WTC11 (cell line): Measurements from ENCODE around the gene RSRC1. TPM values are rescaled to one million over a fixed set of nuclear protein-coding genes. Genes with fewer than 3 reads are reported as not detected.
"Not testable (repeated sequence)": the region's sequence is repeated elsewhere in the genome, so short reads cannot be mapped to it uniquely, and the experiment has no call there.

Source experiments
- ATAC-seq: fragments of 200-7000 bp; cut with Tn5 transposase; 2 replicates; pipeline ENCODE4 v1.10.0; 2021; ENCODE audit warnings: mild to moderate bottlenecking, moderate library complexity
- CTCF ChIA-PET: fragments of 300-600 bp; sonication (Branson Sonifier 250); formaldehyde crosslinking; loops from one replicate; lab custom pipeline; 2021; ENCODE audit warnings: antibody characterized with exemption; lab: Charles Lee
- POLR2A ChIA-PET: fragments of 350-600 bp; sonication (Branson Sonifier 250); formaldehyde crosslinking; loops from one replicate; lab custom pipeline; 2021; ENCODE audit warnings: antibody characterized with exemption; lab: Charles Lee
- DNase-seq: peaks from one replicate; pipeline ENCODE4 v3.0.0; 2021; ENCODE audit warnings: low spot score
- H3K27ac Mint-ChIP-seq: 2 replicates; pipeline ENCODE4 v1.8.0; 2021; ENCODE audit warnings: mixed read lengths
- H3K27me3 Mint-ChIP-seq: 2 replicates; pipeline ENCODE4 v1.8.0; 2021; ENCODE audit warnings: low read depth, mild to moderate bottlenecking, moderate library complexity, mixed read lengths
- H3K36me3 Mint-ChIP-seq: 2 replicates; pipeline ENCODE4 v1.8.0; 2021; ENCODE audit warnings: mixed read lengths
- H3K4me1 Mint-ChIP-seq: 2 replicates; pipeline ENCODE4 v1.8.0; 2022; ENCODE audit warnings: mixed read lengths
- H3K4me3 Mint-ChIP-seq: 2 replicates; pipeline ENCODE4 v1.8.0; 2021; ENCODE audit warnings: mild to moderate bottlenecking, moderate library complexity, mixed read lengths
- H3K9me3 Mint-ChIP-seq: 2 replicates; pipeline ENCODE4 v1.8.0; 2021; ENCODE audit warnings: mixed read lengths
- ARID4B ChIP-seq: sonication (generic); formaldehyde crosslinking; IDR thresholded peaks from 2 replicates; pipeline ENCODE4 v1.8.0; 2023; ENCODE audit warnings: missing genetic modification reagents, mild to moderate bottlenecking, borderline replicate concordance
- CBFB ChIP-seq: sonication (generic); formaldehyde crosslinking; IDR thresholded peaks from 2 replicates; pipeline ENCODE4 v1.8.1; 2022; ENCODE audit warnings: mild to moderate bottlenecking, low read depth, missing genetic modification reagents
- CREM ChIP-seq: sonication (generic); formaldehyde crosslinking; IDR thresholded peaks from 2 replicates; pipeline ENCODE4 v1.8.1; 2022; ENCODE audit warnings: mild to moderate bottlenecking, missing genetic modification reagents, moderate library complexity
- E2F4 ChIP-seq: sonication (generic); formaldehyde crosslinking; IDR thresholded peaks from 2 replicates; pipeline ENCODE4 v1.8.1; 2022; ENCODE audit warnings: low read depth, mild to moderate bottlenecking, moderate library complexity, missing genetic modification reagents, borderline replicate concordance
- ETV6 ChIP-seq: sonication (generic); formaldehyde crosslinking; IDR thresholded peaks from 2 replicates; pipeline ENCODE4 v1.8.1; 2022; ENCODE audit warnings: mild to moderate bottlenecking, missing genetic modification reagents
- FOXP1 ChIP-seq: sonication (generic); formaldehyde crosslinking; IDR thresholded peaks from 2 replicates; pipeline ENCODE4 v1.8.0; 2022; ENCODE audit warnings: missing genetic modification reagents, mild to moderate bottlenecking, moderate library complexity, borderline replicate concordance
- FOXP4 ChIP-seq: sonication (generic); formaldehyde crosslinking; IDR thresholded peaks from 2 replicates; pipeline ENCODE4 v1.8.0; 2022; ENCODE audit warnings: mild to moderate bottlenecking, missing genetic modification reagents
- GABPB1 ChIP-seq: sonication (generic); formaldehyde crosslinking; IDR thresholded peaks from 2 replicates; pipeline ENCODE4 v1.8.1; 2023; ENCODE audit warnings: mild to moderate bottlenecking, missing genetic modification reagents
- KAT7 ChIP-seq: sonication (generic); formaldehyde crosslinking; IDR thresholded peaks from 2 replicates; pipeline ENCODE4 v1.8.1; 2023; ENCODE audit warnings: missing genetic modification reagents, mild to moderate bottlenecking, borderline replicate concordance
- MAX ChIP-seq: sonication (generic); formaldehyde crosslinking; IDR thresholded peaks from 2 replicates; pipeline ENCODE4 v1.8.0; 2022; ENCODE audit warnings: mild to moderate bottlenecking, missing genetic modification reagents
- NFE2L1 ChIP-seq: sonication (generic); formaldehyde crosslinking; IDR thresholded peaks from 2 replicates; pipeline ENCODE4 v1.8.1; 2023; ENCODE audit warnings: missing genetic modification reagents
- NFYB ChIP-seq: sonication (generic); formaldehyde crosslinking; conservative IDR thresholded peaks from 2 replicates; pipeline ENCODE4 v1.8.0; 2022; ENCODE audit warnings: low read depth, missing genetic modification reagents
- PRDM15 ChIP-seq: sonication (generic); formaldehyde crosslinking; IDR thresholded peaks from 2 replicates; pipeline ENCODE4 v1.8.0; 2022; ENCODE audit warnings: missing genetic modification reagents
- TCF7 ChIP-seq: sonication (generic); formaldehyde crosslinking; IDR thresholded peaks from 2 replicates; pipeline ENCODE4 v1.8.0; 2022; ENCODE audit warnings: mild to moderate bottlenecking, low read depth, missing genetic modification reagents, moderate library complexity
- TEAD1 ChIP-seq: sonication (generic); formaldehyde crosslinking; IDR thresholded peaks from 2 replicates; pipeline ENCODE4 v1.8.0; 2022; ENCODE audit warnings: mild to moderate bottlenecking, missing genetic modification reagents
- TEAD4 ChIP-seq: sonication (generic); formaldehyde crosslinking; IDR thresholded peaks from 2 replicates; pipeline ENCODE4 v1.8.0; 2022; ENCODE audit warnings: mild to moderate bottlenecking, missing genetic modification reagents
- ZNF232 ChIP-seq: sonication (generic); formaldehyde crosslinking; IDR thresholded peaks from 2 replicates; pipeline ENCODE4 v1.8.0; 2022; ENCODE audit warnings: mild to moderate bottlenecking, missing genetic modification reagents
- total RNA-seq: library from RNA; stranded (reverse); gene quantifications from 3 replicates; pipeline ENCODE4 v1.2.3, GENCODE V29; 2021

Gene RSRC1
- total RNA-seq, 1 experiment from 2014 or later = 21.3 TPM

- TF ChIP-seq ARID4B (CRISPR knock-in tag) (peak; percentile 77), KAT7 (CRISPR knock-in tag) (peak; percentile 96), PRDM15 (CRISPR knock-in tag) (peak; percentile 76), TEAD1 (CRISPR knock-in tag) (peak; percentile 81), GABPB1 (CRISPR knock-in tag) (peak; percentile 80), FOXP1 (CRISPR knock-in tag) (peak; percentile 93), MAX (CRISPR knock-in tag) (peak; percentile 76; the same call in 1 of the 2 replicates), TEAD4 (CRISPR knock-in tag) (no peak), NFYB (CRISPR knock-in tag) (peak; percentile 28; the same call in 1 of the 2 replicates), ZNF232 (CRISPR knock-in tag) (no peak), FOXP4 (CRISPR knock-in tag) (peak; percentile 59; the same call in 1 of the 2 replicates), TCF7 (peak; percentile 80), CREM (CRISPR knock-in tag) (0 out of 2 replicates have a peak, but pooled peaks have one; percentile 24), CBFB (CRISPR knock-in tag) (0 out of 2 replicates have a peak, but pooled peaks have one; percentile 36), ETV6 (CRISPR knock-in tag) (peak; percentile 43), NFE2L1 (CRISPR knock-in tag) (peak; percentile 85), E2F4 (CRISPR knock-in tag) (peak; percentile 68; the same call in 1 of the 2 replicates)
Observed at GRCh38 chr3:158109804-158110657, at the start of gene RSRC1 (continued).

GRCh38 chr3:158065574-158065973 is 44.3 kb upstream of the RSRC1 start:
- H3K27me3 Mint-ChIP-seq, H3K4me3 Mint-ChIP-seq, CTCF ChIA-PET, H3K9me3 Mint-ChIP-seq, ATAC-seq, DNase-seq, POLR2A ChIA-PET, H3K27ac Mint-ChIP-seq, H3K4me1 Mint-ChIP-seq, H3K36me3 Mint-ChIP-seq: not testable (repeated sequence)
